DLD1 (cell line): ENCODE measurements around the gene CEBPG.

ENCODE experiments used
- in situ Hi-C: cut with HindIII; loops from 2 replicates; pipeline ENCODE4 v1.10.0; 2017; ENCODE audit warnings: low sequenced_read_pairs

Gene CEBPG

GRCh38 chr19:33394723-33395560 lies 21.4 kb downstream of the CEBPG start:
- in situ Hi-C loops, result no loop called here

GRCh38 chr19:33395561-33396550 lies 22.3 kb downstream of the CEBPG start:
- in situ Hi-C loops, result no loop called here

GRCh38 chr19:33396701-33397535 lies 23.4 kb downstream of the CEBPG start:
- in situ Hi-C loops, result no loop called here

DNA sequence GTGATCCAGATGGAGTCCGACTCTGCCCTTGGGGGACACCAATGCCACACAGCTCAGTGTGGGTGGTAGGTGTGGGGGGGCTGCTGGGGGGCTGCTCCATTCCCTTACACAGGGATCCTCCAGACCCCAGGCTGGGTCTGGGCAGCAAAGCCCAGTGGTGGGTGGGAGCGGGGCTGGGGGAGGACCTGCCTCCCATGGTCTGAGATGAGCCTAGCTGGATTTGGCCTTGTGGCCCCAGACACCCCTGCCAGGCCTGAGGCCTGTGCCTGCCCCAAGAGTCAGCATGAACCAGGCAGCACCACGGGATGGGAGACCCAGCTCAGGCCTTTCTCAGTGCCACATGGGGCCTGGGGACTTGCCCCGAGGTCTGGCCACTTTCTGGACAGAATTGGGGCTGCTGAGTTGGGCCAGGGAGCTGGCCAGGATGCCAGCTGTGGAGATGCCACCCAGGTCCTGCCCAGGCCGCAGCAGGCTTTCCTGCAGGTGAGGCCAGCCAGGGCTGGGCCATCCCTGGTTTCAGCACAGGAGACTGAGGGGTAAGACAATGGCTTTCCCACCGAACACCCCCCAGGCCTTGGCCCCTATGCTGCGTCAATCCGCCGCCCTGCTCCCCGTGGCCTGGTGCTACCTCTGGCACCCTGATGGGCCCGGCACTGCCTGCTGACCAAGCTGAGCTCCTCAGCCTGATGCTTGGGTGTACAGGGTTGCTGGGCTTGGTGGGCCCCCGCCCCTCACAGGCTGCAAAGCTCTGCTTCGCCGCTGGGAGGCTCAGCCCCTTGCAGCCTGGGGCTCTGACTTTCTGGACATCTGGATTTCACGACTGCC lies 24.2 kb downstream of the CEBPG start:
- in situ Hi-C loops, result no loop called here

DNA sequence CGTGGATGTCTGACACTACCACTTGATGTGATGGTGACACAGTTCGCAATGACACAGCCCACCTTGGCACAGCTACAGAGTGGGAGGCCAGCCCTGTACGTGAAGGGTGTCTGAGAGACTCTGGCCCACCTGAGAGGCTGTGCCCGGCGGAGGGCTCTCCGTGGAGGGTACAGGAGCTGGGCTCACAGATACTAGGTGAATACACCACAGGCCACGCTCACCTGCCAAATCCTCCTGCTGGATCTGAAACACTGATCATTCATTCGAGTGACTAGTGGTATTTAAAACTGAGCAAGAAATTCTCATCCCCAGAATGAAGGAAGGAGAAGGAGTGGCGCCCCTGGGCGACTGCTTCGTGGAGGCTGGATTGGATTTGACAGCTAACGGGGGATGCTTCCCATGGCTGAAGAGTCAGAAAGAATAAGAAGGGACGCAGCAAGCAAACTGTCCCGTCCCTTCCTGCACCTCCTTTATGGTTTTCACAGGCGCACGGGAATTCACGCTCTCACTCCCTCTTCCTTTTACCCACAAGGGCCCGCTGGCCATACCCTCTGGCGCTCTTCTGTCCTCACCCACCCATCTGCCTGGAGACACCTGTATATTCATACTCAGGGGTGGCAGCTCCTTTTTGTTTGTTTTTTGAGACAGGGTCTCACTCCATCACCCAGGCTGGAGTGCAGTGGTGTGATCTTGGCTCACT lies 25.0 kb downstream of the CEBPG start:
- in situ Hi-C loops, result no loop called here

- in situ Hi-C loops, result no loop called here
Measured at GRCh38 chr19:33399081-33399744, 25.7 kb downstream of the CEBPG start.

- in situ Hi-C loops, result loop anchor here (10.0 kb wide), 1 partner anchor 155 kb away; no protein-coding TSS in a partner anchor
Measured at GRCh38 chr19:33399745-33400681, 26.5 kb downstream of the CEBPG start.

DNA sequence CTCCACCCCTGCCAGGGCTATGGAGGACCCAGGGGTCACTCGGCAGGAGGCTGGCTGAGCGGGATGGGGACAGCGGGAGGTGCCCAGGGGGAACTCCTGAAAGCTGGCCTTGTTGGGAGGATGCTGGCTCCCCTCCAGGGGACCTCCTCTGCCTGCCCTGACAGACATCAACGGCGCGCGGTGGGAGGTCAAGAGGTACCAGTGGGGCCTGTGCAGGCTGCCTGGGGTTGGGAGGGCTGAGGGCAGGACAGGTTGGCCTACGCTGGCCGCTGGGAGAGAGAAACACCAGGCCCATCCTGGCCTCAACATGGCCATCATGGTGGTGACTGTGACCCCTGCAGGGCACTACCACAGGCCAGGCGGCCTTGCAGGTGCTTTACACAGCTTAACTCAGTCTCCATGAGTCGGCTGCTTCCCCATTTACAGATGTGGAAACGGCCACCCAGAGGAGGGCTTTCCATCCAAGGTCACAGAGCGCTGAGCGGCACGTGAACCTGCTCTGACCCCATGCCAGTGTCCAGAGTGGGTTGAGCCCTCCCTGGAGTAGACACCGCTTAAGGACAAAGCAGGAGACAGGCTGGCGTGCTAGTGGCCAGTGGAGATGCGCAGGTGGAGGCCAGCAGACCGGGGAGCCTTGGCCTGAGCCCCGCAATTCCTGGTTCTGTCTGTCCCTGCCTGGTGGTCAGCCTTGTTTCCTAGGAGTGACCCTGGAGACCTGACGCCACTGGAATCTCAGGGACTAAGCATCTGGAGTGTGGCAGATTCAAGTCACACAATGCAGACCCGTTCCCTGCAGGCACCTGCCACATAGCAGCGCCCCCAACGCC lies 27.6 kb downstream of the CEBPG start:
- in situ Hi-C loops, result loop anchor here (10.0 kb wide), 1 partner anchor 156 kb away; no protein-coding TSS in a partner anchor

GRCh38 chr19:33401683-33402420 lies 28.3 kb downstream of the CEBPG start:
- in situ Hi-C loops, result loop anchor here (10.0 kb wide), 1 partner anchor 157 kb away; no protein-coding TSS in a partner anchor

DNA sequence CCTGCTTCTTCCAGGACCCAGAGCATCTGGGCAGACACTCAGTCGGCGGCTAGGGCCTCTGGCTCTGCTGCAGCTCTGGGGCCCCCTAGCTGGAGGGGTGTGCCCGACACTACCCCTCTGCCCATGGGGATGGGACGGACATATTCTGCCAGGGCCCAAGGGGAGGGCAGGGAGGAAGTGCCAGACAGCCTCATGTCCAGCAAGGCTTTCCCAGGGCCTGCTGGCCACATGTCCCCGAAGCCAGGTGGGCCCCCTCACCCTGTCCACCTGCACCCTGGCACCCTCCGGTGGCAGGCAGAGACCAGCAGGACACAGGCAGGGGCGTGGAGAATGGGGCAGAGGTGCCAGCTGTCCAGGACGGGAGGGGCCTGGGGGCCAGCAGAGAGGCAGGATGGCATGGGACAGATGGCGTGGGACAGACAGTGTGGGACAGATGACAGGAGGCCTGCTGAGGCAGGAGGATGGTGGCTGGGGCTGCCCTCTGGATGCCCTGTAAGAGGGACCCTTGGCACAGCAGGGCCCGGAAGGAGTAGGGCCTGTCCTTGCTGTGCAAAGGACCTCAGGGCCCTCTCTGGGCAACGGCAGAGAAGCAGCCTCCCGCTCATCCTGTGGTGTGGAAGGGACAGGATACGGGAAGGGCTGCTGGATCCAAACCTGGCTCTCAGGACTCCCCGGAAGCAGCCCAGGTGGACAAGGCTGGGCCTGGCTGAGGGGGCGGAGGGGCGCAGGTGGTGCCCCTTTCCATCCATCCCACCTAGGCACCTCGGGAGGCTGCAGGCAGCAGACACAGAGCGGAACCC lies 29.1 kb downstream of the CEBPG start:
- in situ Hi-C loops, result loop anchor here (10.0 kb wide), 1 partner anchor 158 kb away; no protein-coding TSS in a partner anchor

DNA sequence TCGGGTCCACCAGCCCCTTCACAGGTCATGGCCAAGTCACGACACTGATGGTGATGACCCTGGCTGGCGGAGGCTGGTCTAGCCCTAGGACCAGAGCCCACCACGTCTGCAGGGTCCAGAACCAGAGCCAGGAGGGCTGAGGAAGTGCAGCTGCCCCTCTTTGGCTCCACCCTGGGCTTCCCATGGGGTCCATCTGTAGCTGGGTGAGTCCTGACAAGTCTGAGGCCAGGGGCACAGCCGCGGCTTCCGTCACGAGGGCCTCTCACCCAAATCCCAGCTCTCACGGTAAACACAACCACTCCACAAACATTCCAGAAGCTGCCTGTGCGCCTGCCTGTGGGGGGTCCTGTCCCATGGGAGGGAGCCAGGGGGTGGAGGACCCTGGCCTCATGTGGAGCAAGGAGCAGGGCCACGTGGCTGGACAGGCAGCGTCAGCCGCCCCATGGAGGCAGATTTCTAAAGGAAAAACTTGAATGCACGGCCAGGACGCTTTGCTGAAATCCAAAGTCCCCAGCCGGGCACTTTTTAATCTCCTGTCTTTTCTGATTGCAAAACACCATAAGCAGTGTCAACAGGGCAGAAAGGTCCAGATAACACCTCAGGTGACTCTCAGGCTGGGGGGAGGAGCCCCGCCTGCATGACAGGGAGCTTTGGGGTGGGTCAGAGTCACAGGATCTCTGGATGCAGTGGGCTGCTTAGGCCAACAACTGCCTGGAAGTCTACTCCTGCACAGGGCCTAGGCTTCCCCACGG lies 29.9 kb downstream of the CEBPG start:
- in situ Hi-C loops, result loop anchor here (10.0 kb wide), 1 partner anchor 159 kb away; no protein-coding TSS in a partner anchor

DNA sequence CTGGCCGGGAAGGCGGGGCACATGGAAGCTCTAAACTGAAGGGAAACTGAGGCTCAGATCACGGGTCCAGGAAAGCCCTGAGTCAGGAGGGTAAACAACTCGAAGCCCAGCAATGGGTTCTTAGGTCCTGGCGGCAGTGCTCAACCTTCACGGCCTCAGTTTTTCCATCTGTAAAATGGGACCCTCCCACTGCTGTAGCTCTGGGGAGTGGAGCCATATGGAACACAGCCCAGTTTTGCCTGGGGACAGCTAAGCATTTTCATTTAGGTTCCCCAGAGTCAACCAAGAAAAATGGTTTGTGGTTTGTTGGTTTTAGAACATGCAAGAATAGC lies 30.4 kb downstream of the CEBPG start:
- in situ Hi-C loops, result loop anchor here (10.0 kb wide), 1 partner anchor 159 kb away; no protein-coding TSS in a partner anchor

- in situ Hi-C loops, result loop anchor here (10.0 kb wide), 1 partner anchor 160 kb away; no protein-coding TSS in a partner anchor
Measured at GRCh38 chr19:33404506-33405253, 31.2 kb downstream of the CEBPG start.

- in situ Hi-C loops, result loop anchor here (10.0 kb wide), 1 partner anchor 160 kb away; no protein-coding TSS in a partner anchor
Measured at GRCh38 chr19:33405254-33405552, 31.7 kb downstream of the CEBPG start.
